NCI-H128 (cell line): ENCODE results near the gene FANK1.
"Not testable (repeated sequence)": the region's sequence is repeated elsewhere in the genome, so short reads cannot be mapped to it uniquely, and the experiment has no call there.

Experiments used
- DNase-seq: peaks from one replicate; lab custom pipeline; 2025; ENCODE audit not compliant: unreplicated experiment; lab: John Stamatoyannopoulos, UW

The FANK1 gene

DNA sequence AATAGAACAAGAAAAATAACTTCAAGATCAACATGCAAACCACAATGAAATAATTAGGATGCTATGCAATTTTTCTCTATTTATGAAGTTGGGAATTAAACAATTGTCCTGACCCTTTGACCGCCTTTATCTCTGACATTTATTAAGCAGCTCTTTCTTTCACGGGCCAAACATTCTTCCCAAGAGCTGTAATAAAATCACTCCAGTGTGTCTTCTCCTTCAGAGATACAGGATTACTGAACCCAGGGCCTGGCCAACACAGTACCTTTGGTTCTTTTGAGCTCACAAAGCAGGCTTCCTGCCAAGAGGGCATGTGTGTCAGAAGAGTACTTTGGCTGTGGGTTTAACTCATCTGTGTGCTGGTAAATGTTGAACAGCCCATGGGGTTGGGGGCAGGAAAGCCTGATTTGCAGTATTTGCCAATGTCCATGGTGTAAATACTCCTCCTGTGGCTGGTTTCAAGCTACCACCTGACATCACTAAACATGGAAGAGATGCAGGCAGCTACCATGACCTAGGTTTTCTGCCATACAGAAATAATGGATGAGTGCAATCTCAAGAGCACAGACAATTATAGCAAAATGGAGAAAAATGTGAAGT, 121.7 kb downstream of the FANK1 start:
- no peak for DNase-seq

DNA sequence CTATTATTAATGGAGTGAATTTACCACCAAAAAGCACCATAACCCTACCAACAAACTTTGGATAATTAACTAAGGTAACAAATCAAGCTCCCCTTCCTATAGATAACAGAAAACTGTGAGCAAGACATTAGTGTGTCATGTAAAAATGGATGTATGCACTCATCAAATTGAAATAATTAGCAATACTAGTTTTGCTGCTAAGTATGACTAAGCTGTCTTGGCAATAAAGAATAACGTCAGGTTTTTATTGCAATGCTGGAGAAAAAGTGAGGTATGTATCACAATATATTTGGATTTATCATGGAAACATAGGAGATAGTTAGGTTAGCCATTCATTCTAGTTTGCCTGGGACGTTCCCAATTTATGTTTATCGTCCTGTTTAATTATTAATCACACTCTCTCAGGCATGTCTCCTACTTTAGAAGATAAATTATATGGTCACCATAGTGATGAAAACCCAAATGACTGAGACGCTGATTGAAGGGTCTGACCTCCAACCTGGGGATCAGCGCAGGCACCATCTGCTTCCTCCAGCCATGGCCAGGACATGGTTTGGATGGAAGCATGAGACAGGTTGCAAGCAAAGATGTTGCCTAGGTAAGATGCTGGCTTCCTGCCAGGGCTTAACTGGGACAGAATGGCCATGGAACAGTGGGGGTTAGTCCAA, 125.6 kb downstream of the FANK1 start:
- no peak for DNase-seq

DNA sequence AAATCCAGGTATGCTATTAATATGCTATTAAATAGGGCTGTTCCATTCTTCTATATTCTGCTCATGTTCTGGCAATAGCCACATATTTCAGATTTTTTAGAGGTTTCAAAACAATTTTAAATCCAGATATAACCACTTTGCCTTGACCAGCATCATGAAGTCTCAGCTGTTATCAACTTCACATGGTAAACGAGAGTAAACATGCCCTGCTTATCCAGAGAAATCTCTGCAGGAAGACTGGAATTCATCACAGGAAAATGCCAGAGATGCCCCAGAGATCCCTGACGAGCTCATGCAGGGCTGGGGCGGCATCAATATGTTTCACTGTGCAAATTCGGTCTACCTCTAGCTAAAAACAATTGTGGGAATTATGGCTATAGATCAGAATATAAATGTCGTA, 126.5 kb downstream of the FANK1 start:
- no peak for DNase-seq

GRCh38 chr10:126027692-126028091, 131.3 kb downstream of the FANK1 start:
- DNase-seq, result no peak

DNA sequence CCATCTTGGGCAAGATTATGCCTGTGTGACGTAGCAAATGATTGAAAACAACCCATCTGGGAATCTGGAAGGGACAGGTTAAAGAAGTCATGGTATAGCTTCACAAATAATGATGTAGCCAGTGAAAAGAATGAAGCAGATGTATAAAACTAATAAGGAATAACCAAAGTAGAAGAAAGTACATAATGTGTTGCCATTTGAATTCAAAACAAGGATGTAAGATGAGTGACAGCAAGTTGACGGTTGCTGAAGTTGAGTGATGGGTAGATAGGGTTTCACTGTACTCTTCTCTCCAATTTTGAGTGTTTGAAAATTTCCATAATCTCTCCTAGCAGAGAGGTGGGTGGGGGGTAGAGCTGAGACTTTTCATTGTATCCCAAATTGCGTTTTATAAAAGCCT, 133.6 kb downstream of the FANK1 start:
- no peak for DNase-seq

- no peak for DNase-seq
Observed at GRCh38 chr10:126034586-126034985, 138.2 kb downstream of the FANK1 start.

DNA sequence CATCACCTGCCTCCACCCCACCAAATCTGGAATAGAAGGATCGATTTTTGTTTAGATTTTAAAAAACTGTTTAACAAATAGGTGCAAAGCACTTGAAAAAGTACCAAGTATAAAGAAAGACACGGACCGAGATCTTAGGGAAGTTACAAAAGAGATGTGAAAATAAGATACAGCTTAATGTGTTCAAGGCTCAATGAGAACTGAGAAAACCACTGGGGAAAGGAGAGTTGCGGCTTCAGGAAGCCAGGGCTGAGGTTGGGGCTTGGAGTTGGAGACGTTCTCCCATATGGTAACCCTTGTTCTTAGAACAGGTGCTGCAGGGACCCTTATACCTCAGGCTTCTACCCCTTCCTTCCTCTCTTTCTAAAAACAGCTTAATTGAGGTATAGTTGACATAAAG, 140.2 kb downstream of the FANK1 start:
- no peak for DNase-seq

GRCh38 chr10:126037946-126038345, 141.6 kb downstream of the FANK1 start:
- no peak for DNase-seq

DNA sequence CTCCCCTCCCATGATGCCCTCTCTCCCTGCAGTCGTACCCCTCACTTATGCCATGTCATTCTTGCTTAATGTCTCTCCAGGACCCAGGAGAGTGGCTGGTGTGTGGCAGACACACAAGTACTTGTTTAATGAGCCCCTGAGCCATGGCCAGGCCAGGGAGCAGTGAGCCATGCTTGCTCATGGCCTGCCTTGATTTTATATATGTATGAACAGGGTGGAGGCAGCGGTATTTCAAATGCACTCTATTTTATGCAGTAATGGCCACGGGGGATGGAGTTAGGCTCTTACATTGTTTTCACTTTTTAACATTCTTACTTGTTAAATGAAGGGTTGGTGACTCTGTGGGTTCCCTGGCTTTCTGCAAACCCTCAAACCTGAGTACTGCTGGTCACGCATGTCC, 144.8 kb downstream of the FANK1 start:
- no peak for DNase-seq

GRCh38 chr10:126041804-126042231, 145.5 kb downstream of the FANK1 start:
- DNase-seq, result no peak

DNA sequence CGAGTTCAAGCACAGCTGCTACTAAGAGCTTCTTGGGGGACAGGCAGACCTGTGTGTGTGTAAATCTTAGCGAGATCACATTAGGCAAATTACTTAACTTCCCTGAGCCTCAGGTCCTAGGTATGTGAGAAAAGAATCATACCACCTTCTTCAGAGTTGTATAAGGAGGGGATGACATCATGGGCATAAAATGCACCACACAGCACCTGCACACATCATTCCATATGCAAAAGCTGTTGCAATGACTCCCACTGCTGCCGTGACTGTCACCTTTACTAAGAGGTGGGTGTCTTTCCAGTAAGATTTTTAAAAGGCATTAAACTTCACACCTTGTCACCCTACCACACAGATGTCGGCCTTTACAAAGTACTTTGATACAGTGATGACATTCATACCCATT, 146.0 kb downstream of the FANK1 start:
- DNase-seq, result no peak

DNA sequence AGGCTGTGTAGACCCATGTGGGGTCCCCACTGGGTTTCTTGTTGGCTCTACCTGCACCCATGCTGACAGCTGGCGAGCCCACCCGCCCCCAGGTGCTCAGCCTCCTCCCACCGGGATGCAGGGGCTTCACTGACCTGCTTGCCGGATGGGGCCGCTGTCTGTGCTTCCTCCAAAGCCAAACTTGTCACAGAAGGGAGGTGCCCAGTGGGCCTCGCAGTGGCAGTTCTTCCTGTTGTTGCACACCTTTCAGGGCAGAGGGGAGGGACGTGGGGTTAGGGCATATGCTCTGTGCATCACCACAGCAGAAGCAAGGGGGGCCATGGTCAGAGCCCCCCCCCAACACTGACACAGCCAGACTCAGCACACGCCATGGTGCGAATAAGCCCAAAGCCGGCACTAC, 146.5 kb downstream of the FANK1 start:
- DNase-seq, result no peak

GRCh38 chr10:126043389-126043788, 147.0 kb downstream of the FANK1 start:
- DNase-seq, result no peak

- DNase-seq, result no peak
Observed at GRCh38 chr10:126045861-126046260, 149.5 kb downstream of the FANK1 start.

GRCh38 chr10:126046831-126047230, 150.5 kb downstream of the FANK1 start:
- DNase-seq, result no peak

GRCh38 chr10:126047749-126048148, 151.4 kb downstream of the FANK1 start:
- not testable (repeated sequence) for DNase-seq

DNA sequence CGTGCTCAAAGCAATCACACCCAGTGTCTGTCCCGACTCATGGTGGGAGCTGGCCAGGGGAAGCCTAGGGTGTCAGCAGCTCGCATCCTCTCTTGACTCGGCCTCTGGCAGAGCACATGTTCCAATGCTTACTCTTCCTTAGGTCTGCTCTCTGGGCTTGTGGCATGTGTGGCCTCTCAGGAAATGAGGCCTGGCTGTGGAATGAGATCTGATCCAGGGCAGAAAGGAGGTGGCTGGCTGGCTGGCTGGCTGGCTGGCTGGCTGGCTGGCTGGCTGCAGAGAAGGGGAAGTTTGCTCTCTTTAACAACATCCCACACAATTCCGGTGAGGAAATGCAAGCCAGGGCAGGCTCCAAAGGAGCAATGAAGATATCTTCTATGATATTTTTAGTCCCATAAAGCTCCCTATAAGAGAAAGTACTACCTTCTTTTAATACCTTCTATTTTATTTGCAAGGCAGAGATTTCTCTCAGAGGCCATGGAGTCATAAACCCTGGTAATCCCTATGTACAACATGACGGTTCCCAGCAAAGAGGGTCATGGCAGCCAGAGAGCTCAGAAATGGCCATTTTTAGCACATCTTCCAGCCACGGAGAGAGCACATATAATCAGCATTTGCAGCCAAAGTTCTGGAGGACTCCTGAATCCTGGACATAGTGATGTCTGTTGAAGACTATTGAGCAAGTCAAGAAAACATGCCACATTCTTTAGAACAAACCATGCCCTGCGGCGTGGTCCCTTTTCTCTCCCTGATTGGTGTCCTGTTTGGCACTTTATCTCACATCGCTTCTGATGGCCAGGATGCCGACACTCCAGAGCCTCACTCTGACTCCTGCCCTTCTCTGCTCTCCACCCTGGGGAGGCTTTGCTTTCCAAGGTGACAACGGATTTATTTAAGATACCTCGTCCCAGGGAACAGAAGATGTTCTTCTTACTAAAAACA, 153.7 kb downstream of the FANK1 start:
- DNase-seq, result no peak

GRCh38 chr10:126052171-126052570, 155.8 kb downstream of the FANK1 start:
- DNase-seq, result no peak

DNA sequence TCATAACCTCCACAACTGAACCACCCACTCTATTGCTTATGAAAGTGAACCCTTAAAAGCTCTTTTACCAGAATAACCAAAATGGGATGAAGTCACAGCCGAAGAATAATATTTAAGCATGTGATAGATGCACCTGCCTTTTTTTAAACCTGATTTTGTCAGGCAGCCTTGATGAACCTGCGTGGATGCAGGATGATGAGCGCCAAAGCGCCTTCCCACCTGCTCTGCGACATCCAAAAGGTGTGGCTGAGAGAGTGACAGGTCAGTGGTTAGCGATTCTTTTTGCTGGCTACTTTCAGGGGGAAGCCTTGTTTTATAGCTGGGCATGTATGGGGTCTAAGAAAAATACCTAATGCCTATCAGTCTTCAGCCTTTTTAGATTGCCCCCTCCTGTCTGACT, 157.8 kb downstream of the FANK1 start:
- DNase-seq, result no peak

- DNase-seq, result no peak
Observed at GRCh38 chr10:126057494-126057893, 161.1 kb downstream of the FANK1 start.

DNA sequence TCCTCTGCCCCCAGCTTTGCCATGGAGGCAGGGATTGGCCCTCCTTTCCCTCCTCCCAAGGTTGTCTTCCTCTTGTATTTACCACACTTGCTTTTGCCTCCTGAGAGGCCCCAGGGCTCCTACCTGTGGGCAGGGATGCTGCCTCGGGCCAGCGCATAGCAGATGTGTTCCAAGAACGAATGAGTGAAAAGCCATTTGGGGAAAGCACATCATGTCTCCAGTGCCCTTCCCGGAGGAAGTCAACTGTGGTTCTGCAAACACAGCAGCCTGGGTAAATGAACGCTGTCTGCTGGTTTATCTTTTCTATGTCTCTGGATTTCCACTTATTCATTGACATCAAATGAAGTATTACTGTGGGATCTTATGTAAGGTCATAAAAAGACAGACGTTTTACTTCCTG, 161.7 kb downstream of the FANK1 start:
- DNase-seq, result no peak

GRCh38 chr10:126058507-126058906, 162.1 kb downstream of the FANK1 start:
- DNase-seq, result no peak
